Epithelial cell of esophagus (primary cell): ENCODE results near the gene CISTR.
"Not testable (repeated sequence)": the region's sequence is repeated elsewhere in the genome, so short reads cannot be mapped to it uniquely, and the experiment has no call there.

Experiments
- DNase-seq: peaks from one replicate; pipeline ENCODE4 v3.0.0; 2010; ENCODE audit warnings: low read depth
- H3K4me3 ChIP-seq: 2 replicates; pipeline ENCODE4 v1.5.1; 2011; ENCODE audit warnings: mild to moderate bottlenecking, low read length, control low read depth
- CTCF ChIP-seq: IDR thresholded peaks from 2 replicates; pipeline ENCODE4 v1.5.1; 2011; ENCODE audit warnings: low read depth, mild to moderate bottlenecking, low read length, control low read depth, inconsistent platforms; ENCODE audit not compliant: insufficient read depth; ENCODE audit errors: missing control alignments

Gene CISTR

GRCh38 chr12:53786411-53786810, 34.6 kb upstream of the CISTR start:
- TF ChIP-seq CTCF = no peak
- no peak for DNase-seq

GRCh38 chr12:53785161-53785560, 33.4 kb upstream of the CISTR start:
- no peak for DNase-seq
- no peak for TF ChIP-seq CTCF
- H3K4me3 ChIP-seq = no peak overlapping the region

More at GRCh38 chr12:53786411-53786810, 34.6 kb upstream of the CISTR start:
- no peak overlapping the region for H3K4me3 ChIP-seq

GRCh38 chr12:53782093-53782703, 30.4 kb upstream of the CISTR start:
- no peak overlapping the region for H3K4me3 ChIP-seq
- peak; percentile 30 for DNase-seq
- no peak for TF ChIP-seq CTCF

GRCh38 chr12:53781228-53781801, 29.5 kb upstream of the CISTR start:
- peak; percentile 18 for DNase-seq
- no peak overlapping the region for H3K4me3 ChIP-seq
- TF ChIP-seq CTCF = no peak

GRCh38 chr12:53780323-53780722, 28.5 kb upstream of the CISTR start:
- no peak for DNase-seq
- no peak for TF ChIP-seq CTCF

GRCh38 chr12:53779679-53780078, 27.9 kb upstream of the CISTR start:
- not testable (repeated sequence) for DNase-seq, H3K4me3 ChIP-seq

More at GRCh38 chr12:53780323-53780722, 28.5 kb upstream of the CISTR start:
- no peak overlapping the region for H3K4me3 ChIP-seq

GRCh38 chr12:53777936-53778644, 26.3 kb upstream of the CISTR start:
- no peak for TF ChIP-seq CTCF
- no peak overlapping the region for H3K4me3 ChIP-seq
- DNase-seq = no peak
